Heart left ventricle (tissue), 13 donors: ENCODE measurements around the gene XG.
"Not testable (repeated sequence)": the region's sequence is repeated elsewhere in the genome, so short reads cannot be mapped to it uniquely, and the experiment has no call there.

Experiments
- POLR2A ChIP-seq, 2 donors: fragments of 450-650 bp; IDR thresholded peaks; one replicate each; pipeline ENCODE4 v1.6.1; 2017; ENCODE audit warnings: antibody characterized with exemption in 2 of 2, mild to moderate bottlenecking in 2 of 2, moderate library complexity in 2 of 2
- TF ChIP-seq, protein P1 (sequence below), 12 donors: fragments of 200-600 bp; sonication (generic) in 4 of 12; IDR thresholded peaks; one replicate each; pipeline versions ENCODE4 v1.5.0 to v1.8.0; 2018 to 2022; ENCODE audit warnings: antibody characterized with exemption in 12 of 12, mild to moderate bottlenecking in 5 of 12
- donor health status: ischemic (EF 13 %, LVEDD 7.1; RV severe dilation, severe dysfunction).
- donor health status: DM: no; HTN: yes; CAD: no.
- donor health status: DM: no; HTN: no; CAD: no.
- donor health status: ischemic (EF 25% LVEDD 6.9; RV normal size, moderate dysfunction).
- donor health status: ischemic (EF 25% LVEDD 5.7; RV mildly dilated, moderate dysfunction).
- donor health status: ischemic (EF 35%, LVEDD 5.7; RV mildly dilated, moderate dysfunction).
- donor health status: nonischemic (EF 11% LVEDD 7.7; RV severe dilation, severe dysfunction).
- donor health status: DM: yes; HTN: yes; CAD: no.
- donor health status: PGD.
- donor health status: ischemic (EF 29% LVEDD 5.4; RV normal size, mild dysfunction).
- donor health status: nonischemic (EF 23%, LVEDD 6.1; RV moderate dilation, normal function).

DNA sequence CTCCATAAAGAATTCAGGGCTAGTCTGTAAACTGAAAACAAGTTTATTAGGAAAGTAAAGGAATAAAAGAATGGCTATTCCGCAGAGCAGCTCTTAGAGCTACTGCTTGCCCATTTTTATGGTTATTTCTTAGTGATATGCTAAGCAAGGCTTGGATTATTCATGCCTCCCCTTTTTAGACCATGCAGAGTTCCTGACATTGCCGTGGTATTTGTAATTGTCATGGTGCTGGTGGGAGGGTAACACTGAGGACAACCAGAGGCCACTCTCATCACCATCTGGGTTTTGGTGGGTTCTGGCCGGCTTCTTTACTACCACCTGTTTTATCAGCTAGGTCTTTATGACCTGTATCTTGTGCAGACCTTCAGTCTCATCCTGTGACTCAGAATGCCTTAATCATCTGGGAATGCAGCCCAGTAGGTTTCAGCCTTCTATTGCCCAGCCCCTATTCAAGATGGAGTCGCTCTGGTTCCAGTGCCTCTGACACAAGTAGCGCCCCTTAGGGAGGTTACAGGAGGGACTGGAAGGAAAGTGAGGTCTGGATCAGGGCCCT lies 3.4 kb downstream of the XG start:
- TF ChIP-seq, protein P1, sequence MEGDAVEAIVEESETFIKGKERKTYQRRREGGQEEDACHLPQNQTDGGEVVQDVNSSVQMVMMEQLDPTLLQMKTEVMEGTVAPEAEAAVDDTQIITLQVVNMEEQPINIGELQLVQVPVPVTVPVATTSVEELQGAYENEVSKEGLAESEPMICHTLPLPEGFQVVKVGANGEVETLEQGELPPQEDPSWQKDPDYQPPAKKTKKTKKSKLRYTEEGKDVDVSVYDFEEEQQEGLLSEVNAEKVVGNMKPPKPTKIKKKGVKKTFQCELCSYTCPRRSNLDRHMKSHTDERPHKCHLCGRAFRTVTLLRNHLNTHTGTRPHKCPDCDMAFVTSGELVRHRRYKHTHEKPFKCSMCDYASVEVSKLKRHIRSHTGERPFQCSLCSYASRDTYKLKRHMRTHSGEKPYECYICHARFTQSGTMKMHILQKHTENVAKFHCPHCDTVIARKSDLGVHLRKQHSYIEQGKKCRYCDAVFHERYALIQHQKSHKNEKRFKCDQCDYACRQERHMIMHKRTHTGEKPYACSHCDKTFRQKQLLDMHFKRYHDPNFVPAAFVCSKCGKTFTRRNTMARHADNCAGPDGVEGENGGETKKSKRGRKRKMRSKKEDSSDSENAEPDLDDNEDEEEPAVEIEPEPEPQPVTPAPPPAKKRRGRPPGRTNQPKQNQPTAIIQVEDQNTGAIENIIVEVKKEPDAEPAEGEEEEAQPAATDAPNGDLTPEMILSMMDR (IDR thresholded peaks at IDR 0.05): not testable (repeated sequence)
- not testable (repeated sequence) for TF ChIP-seq POLR2A (IDR thresholded peaks at IDR 0.05)
